Measurements from ENCODE around the gene TLCD4. TPM values are rescaled to one million over a fixed set of nuclear protein-coding genes. Genes with fewer than 3 reads are reported as not detected.

The TLCD4 gene
- total and polyA plus RNA-seq, 2 of the 8 experiments (the other 6 are each of a cell fraction or from before 2014, with no cell fraction given): 0.79 to 4.2 TPM

DNA sequence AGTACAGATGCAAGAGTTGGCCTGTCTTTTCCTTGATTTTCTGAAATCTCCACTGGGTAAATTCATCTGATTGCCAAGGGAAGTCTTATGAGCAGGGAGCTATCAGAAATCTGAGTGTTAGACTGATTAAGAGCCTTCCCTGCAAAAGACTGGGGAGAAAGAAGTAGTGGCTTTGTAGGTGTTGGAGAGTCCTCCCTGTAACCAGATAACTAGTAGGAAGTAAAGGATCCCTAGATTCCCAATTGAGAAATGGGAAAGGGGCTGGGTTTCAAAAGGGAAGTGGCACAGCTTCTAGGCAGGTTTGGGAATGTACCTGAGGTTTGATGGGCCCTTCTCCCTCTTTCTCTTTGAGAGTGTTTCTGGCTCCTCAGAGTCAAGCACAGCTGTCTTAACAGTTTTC is 2.1 kb downstream of the TLCD4 start:
- Histone ChIP-seq H3K4ac (replicated peaks; ENCODE audit: insufficient read length, low read depth, low read length) (no peak overlapping the region), H3K79me2 (ENCODE audit: control insufficient read depth in 1 of 2, insufficient read depth in 2 of 2, low read length in 2 of 2) (no peaks in the 10 kb centered on the region), H2AFZ (ENCODE audit: low read length) (no peak overlapping the region), H3K4me2 (ENCODE audit: insufficient read depth in 1 of 2, low read depth in 2 of 2, low read length in 2 of 2) (no peak overlapping the region), H2BK20ac (ENCODE audit: low read length) (no peak overlapping the region), H3K23ac (ENCODE audit: insufficient read length) (no peak overlapping the region), H4K91ac (replicated peaks; ENCODE audit: insufficient read length, low read length) (no peak overlapping the region), H4K8ac (ENCODE audit: extremely low read depth, insufficient read depth, low read length) (no peak overlapping the region), H2BK5ac (ENCODE audit: low read depth, low read length) (no peak overlapping the region), H3K9ac (replicated peaks in 1 of 4; ENCODE audit: extremely low read depth in 1 of 4, low read depth in 3 of 4, low read length in 3 of 4) (no peak overlapping the region), H3K23me2 (ENCODE audit: low read depth, low read length) (peaks cover 4% of the 10 kb centered on the region; the same call in 1 of the 2 replicates), H3K56ac (replicated peaks; ENCODE audit: insufficient read length, low read depth, low read length) (no peak overlapping the region), H2AK5ac (ENCODE audit: low read depth, low read length) (no peak overlapping the region), H2BK15ac (ENCODE audit: low read length) (no peak overlapping the region), H3K18ac (ENCODE audit: extremely low read depth, low read length) (no peak overlapping the region), H3K4me3 (ENCODE audit: extremely low read depth in 1 of 4, insufficient read depth in 2 of 4, low read depth in 3 of 4, low read length in 4 of 4) (no peak overlapping the region), H2BK12ac (ENCODE audit: low read depth, low read length) (no peak overlapping the region), H3K9me3 (ENCODE audit: insufficient read depth in 2 of 2, low read depth in 1 of 2, low read length in 1 of 2) (no peaks in the 10 kb centered on the region), H4K20me1 (replicated peaks in 1 of 2; ENCODE audit: control insufficient read depth in 1 of 2, insufficient read depth in 2 of 2, low read length in 2 of 2) (peaks cover 0 to 2% of the 10 kb centered on the region in 2 experiments), H3K4me1 (replicated peaks in 1 of 4; ENCODE audit: control insufficient read depth in 3 of 4, insufficient read depth in 4 of 4, low read length in 3 of 4) (no peaks in the 10 kb centered on the region; a peak in 1 of 7 replicates), H3K27ac (ENCODE audit: low read depth, low read length) (no peak overlapping the region), H3K79me1 (ENCODE audit: low read depth, low read length) (no peaks in the 10 kb centered on the region), H2BK120ac (replicated peaks; ENCODE audit: low read depth, low read length) (no peak overlapping the region), H3K14ac (ENCODE audit: insufficient read length) (no peak overlapping the region), H3K27me3 (replicated peaks in 1 of 4; ENCODE audit: control insufficient read depth in 3 of 4, extremely low read depth in 1 of 4, insufficient read depth in 3 of 4, low read length in 3 of 4) (peaks cover 0 to 4% (median 2%) of the 10 kb centered on the region in 4 experiments; a peak in 3 of 7 replicates), H4K5ac (ENCODE audit: insufficient read length, low read depth, low read length) (no peak overlapping the region), H3K36me3 (ENCODE audit: control insufficient read depth in 2 of 4, insufficient read depth in 4 of 4, low read length in 3 of 4) (no peaks in the 10 kb centered on the region)
- ChIA-PET CTCF (ENCODE audit: partially characterized antibody) (interaction anchor here (0.5 to 5.5 kb wide), 6 partner anchors 13 to 82 kb away, joined by 3 to 46 read pairs (median 5); no protein-coding TSS in a partner anchor), POLR2A (ENCODE audit: partially characterized antibody) (no interaction called here)
- DNase-seq (ENCODE audit: low read depth in 1 of 2, low spot score in 2 of 2) (no peak), FAIRE-seq (no peak)
- no peak for TF ChIP-seq CHD7 (IDR thresholded peaks at IDR 0.05; ENCODE audit: insufficient replicate concordance, low read length)

All from H1 (cell line).